Measurements from ENCODE around the gene UBE2QL1.

UBE2QL1 gene

GRCh38 chr5:6540111-6540827, 91.6 kb downstream of the UBE2QL1 start:
- no peak for DNase-seq

- DNase-seq: no peak
These were observed 92.8 kb downstream of the UBE2QL1 start for GRCh38 chr5:6541256-6542013.

GRCh38 chr5:6542421-6543345, 94.0 kb downstream of the UBE2QL1 start:
- DNase-seq: no peak

- DNase-seq: no peak
These were observed 94.7 kb downstream of the UBE2QL1 start for GRCh38 chr5:6543346-6543730.

GRCh38 chr5:6543830-6544560, 95.3 kb downstream of the UBE2QL1 start:
- no peak for DNase-seq

All from suppressor macrophage treated with lipopolysaccharide for 4 hours (primary cell).